ENCODE measurements around the gene PRKCH. TPM values are rescaled to one million over a fixed set of nuclear protein-coding genes. Genes with fewer than 3 reads are reported as not detected.

The PRKCH gene
- total RNA-seq, 1 experiment from 2014 or later: 2.7 TPM

DNA sequence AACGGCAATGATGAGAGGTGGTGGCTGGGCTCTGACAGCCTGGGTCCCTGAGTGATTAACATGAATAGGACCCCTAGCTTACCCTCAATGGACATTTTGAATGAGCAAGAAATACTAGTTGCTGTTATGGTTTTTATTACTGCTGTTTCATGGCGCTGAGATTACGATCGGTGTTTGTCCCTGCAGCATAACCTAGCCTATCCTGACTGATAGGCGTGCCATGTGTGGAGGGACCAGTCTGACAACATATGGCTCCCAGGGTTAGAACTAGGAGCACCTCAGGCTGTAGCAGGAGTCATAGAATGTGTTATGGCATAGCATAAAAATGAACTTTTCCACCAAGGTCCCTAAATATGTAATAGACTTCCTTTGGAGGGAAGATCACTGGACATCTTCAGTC lies 236.5 kb downstream of the PRKCH start:
- intact Hi-C loops (cut with micrococcal nuclease; ENCODE audit: unreplicated experiment): no loop called here
- no peaks in the 10 kb centered on the region for H3K27me3 ChIP-seq (ENCODE audit: control insufficient read depth, insufficient read depth, low read length)
- H3K4me1 ChIP-seq (ENCODE audit: control insufficient read depth, insufficient read depth, low read length): peaks cover 20% of the 10 kb centered on the region
- no peak for ATAC-seq
- H3K4me3 ChIP-seq (ENCODE audit: low read depth in 2 of 2, low read length in 2 of 2): no peak overlapping the region
- DNase-seq (ENCODE audit: low read depth, low spot score): no peak
- CTCF ChIA-PET: no interaction called here
- no TSS peak for BruUV-seq (replicated peaks)
- no peak for TF ChIP-seq TCF7L2 (IDR thresholded peaks at IDR 0.05; ENCODE audit: low read depth, low read length)
- TF ChIP-seq, protein P1, sequence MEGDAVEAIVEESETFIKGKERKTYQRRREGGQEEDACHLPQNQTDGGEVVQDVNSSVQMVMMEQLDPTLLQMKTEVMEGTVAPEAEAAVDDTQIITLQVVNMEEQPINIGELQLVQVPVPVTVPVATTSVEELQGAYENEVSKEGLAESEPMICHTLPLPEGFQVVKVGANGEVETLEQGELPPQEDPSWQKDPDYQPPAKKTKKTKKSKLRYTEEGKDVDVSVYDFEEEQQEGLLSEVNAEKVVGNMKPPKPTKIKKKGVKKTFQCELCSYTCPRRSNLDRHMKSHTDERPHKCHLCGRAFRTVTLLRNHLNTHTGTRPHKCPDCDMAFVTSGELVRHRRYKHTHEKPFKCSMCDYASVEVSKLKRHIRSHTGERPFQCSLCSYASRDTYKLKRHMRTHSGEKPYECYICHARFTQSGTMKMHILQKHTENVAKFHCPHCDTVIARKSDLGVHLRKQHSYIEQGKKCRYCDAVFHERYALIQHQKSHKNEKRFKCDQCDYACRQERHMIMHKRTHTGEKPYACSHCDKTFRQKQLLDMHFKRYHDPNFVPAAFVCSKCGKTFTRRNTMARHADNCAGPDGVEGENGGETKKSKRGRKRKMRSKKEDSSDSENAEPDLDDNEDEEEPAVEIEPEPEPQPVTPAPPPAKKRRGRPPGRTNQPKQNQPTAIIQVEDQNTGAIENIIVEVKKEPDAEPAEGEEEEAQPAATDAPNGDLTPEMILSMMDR (IDR thresholded peaks at IDR 0.05): no peak
- no peak for TF ChIP-seq POLR2AphosphoS5 (IDR thresholded peaks at IDR 0.05; ENCODE audit: low read depth, low read length)
- TF ChIP-seq, protein P2, sequence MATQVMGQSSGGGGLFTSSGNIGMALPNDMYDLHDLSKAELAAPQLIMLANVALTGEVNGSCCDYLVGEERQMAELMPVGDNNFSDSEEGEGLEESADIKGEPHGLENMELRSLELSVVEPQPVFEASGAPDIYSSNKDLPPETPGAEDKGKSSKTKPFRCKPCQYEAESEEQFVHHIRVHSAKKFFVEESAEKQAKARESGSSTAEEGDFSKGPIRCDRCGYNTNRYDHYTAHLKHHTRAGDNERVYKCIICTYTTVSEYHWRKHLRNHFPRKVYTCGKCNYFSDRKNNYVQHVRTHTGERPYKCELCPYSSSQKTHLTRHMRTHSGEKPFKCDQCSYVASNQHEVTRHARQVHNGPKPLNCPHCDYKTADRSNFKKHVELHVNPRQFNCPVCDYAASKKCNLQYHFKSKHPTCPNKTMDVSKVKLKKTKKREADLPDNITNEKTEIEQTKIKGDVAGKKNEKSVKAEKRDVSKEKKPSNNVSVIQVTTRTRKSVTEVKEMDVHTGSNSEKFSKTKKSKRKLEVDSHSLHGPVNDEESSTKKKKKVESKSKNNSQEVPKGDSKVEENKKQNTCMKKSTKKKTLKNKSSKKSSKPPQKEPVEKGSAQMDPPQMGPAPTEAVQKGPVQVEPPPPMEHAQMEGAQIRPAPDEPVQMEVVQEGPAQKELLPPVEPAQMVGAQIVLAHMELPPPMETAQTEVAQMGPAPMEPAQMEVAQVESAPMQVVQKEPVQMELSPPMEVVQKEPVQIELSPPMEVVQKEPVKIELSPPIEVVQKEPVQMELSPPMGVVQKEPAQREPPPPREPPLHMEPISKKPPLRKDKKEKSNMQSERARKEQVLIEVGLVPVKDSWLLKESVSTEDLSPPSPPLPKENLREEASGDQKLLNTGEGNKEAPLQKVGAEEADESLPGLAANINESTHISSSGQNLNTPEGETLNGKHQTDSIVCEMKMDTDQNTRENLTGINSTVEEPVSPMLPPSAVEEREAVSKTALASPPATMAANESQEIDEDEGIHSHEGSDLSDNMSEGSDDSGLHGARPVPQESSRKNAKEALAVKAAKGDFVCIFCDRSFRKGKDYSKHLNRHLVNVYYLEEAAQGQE (IDR thresholded peaks at IDR 0.05; ENCODE audit: insufficient read depth in 1 of 2, low read depth in 2 of 2, low read length in 1 of 2): no peak
- no peak for TF ChIP-seq SIN3A (IDR thresholded peaks at IDR 0.05; ENCODE audit: borderline replicate concordance, insufficient read depth, low read depth, low read length)
- POLR2A ChIA-PET: no interaction called here
- H3K9me3 ChIP-seq (ENCODE audit: control insufficient read depth, insufficient read depth, low read depth, low read length): no peaks in the 10 kb centered on the region
- H3K27ac ChIP-seq (ENCODE audit: low read length): no peak overlapping the region
- no peaks in the 10 kb centered on the region for H3K36me3 ChIP-seq (ENCODE audit: control insufficient read depth, insufficient read depth, low read length)
- in situ Hi-C loops (cut with HindIII; ENCODE audit: low pct_unique_long_range_greater_than_20kb, low sequenced_read_pairs): no loop called here

DNA sequence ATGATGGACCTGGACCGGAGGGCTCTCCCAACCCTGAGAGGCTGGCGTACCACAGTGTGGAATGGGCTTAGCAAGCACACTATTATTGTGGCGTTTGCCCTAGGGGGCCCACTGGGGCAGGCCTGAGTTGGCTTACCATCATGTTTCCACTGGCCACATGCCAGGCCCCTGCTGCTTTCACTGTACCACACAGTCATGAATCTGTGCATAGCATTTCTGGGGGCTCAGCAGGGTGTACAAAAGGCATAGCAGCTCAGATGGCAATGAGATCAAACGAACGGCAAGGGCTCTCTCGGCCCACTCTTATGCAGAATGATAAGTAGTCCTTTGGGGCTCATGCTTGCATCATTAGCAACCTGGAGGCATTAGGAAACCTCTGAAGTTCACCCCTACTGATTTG lies 236.9 kb downstream of the PRKCH start:
- no TSS peak for BruUV-seq (replicated peaks)
- no peak for ATAC-seq
- intact Hi-C loops (cut with micrococcal nuclease; ENCODE audit: unreplicated experiment) (no loop called here), in situ Hi-C loops (cut with HindIII; ENCODE audit: low pct_unique_long_range_greater_than_20kb, low sequenced_read_pairs) (no loop called here)
- Histone ChIP-seq H3K27me3 (ENCODE audit: control insufficient read depth, insufficient read depth, low read length) (no peaks in the 10 kb centered on the region), H3K4me3 (ENCODE audit: low read depth in 2 of 2, low read length in 2 of 2) (no peak overlapping the region), H3K4me1 (ENCODE audit: control insufficient read depth, insufficient read depth, low read length) (peaks cover 20% of the 10 kb centered on the region), H3K9me3 (ENCODE audit: control insufficient read depth, insufficient read depth, low read depth, low read length) (no peaks in the 10 kb centered on the region), H3K36me3 (ENCODE audit: control insufficient read depth, insufficient read depth, low read length) (no peaks in the 10 kb centered on the region), H3K27ac (ENCODE audit: low read length) (no peak overlapping the region)
- POLR2A ChIA-PET: no interaction called here
- CTCF ChIA-PET: no interaction called here
- TF ChIP-seq TCF7L2 (IDR thresholded peaks at IDR 0.05; ENCODE audit: low read depth, low read length): no peak
- TF ChIP-seq, protein P1 (IDR thresholded peaks at IDR 0.05): no peak
- TF ChIP-seq, protein P2 (IDR thresholded peaks at IDR 0.05; ENCODE audit: insufficient read depth in 1 of 2, low read depth in 2 of 2, low read length in 1 of 2): no peak
- TF ChIP-seq POLR2AphosphoS5 (IDR thresholded peaks at IDR 0.05; ENCODE audit: low read depth, low read length): no peak
- TF ChIP-seq SIN3A (IDR thresholded peaks at IDR 0.05; ENCODE audit: borderline replicate concordance, insufficient read depth, low read depth, low read length): no peak
- no peak for DNase-seq (ENCODE audit: low read depth, low spot score)

All from Panc1 (cell line).